GM12801 (cell line): Measurements from ENCODE around the gene TRIM2.

ENCODE experiments used
- TF ChIP-seq, protein P1 (sequence below): IDR thresholded peaks from one replicate; pipeline ENCODE4 v1.5.1; 2011; ENCODE audit warnings: control low read depth; ENCODE audit not compliant: insufficient read length; ENCODE audit errors: extremely low read depth

TRIM2 gene

DNA sequence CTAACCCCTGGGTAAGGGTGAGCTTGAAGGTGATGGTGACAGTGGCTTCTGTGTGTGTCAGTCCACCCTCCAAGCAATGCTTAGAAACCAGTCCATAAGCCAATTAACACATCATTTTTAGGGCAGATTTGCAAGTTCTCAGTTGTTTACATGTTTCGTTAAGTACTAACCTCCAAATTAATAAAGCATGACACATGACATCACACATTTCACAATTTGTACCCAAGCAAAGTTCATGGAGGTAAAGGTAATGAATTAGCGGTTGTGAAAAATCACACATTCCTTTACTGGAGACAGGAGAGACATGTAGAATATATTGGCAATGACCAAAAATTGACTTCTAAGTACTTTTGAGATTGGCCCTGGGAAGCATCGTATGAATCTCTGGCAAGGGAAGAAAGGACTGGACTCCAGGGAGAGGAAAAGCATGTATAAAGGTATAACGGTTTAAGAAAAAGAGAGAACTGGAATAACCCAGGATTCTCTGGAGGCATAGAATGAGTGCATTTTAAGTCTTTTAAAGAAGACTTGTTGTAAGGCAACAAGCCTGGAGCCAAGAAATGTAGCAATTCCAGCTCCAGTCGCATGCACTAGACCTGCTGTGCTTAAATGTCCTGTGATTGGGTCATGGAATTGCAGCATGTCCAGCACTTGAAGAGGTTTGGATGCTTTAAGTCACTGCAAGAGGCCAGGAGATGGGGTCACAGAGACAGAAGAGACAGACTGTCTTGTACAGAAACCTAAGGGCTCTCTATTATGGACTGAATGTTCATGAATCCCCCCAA lies 34.1 kb downstream of the TRIM2 start:
- TF ChIP-seq, protein P1, sequence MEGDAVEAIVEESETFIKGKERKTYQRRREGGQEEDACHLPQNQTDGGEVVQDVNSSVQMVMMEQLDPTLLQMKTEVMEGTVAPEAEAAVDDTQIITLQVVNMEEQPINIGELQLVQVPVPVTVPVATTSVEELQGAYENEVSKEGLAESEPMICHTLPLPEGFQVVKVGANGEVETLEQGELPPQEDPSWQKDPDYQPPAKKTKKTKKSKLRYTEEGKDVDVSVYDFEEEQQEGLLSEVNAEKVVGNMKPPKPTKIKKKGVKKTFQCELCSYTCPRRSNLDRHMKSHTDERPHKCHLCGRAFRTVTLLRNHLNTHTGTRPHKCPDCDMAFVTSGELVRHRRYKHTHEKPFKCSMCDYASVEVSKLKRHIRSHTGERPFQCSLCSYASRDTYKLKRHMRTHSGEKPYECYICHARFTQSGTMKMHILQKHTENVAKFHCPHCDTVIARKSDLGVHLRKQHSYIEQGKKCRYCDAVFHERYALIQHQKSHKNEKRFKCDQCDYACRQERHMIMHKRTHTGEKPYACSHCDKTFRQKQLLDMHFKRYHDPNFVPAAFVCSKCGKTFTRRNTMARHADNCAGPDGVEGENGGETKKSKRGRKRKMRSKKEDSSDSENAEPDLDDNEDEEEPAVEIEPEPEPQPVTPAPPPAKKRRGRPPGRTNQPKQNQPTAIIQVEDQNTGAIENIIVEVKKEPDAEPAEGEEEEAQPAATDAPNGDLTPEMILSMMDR: no peak

DNA sequence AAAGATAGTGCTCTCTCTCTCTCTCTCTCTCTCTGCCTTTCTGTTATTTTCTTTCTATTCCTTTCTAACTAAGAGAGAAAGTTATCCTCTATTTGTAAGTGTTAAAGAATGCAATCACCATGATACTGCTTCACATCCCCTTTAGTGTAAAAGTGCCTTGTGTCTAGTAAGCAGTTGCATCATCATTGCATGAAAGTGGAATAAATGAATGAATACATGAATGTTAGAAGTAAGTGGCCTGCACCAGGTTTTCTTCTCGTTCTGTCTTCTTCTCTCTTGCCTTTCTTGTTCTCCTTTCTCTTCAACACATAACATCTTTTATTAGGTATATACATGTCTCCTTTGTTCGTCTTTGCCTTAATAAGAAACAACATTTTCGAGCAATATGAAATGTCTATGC lies 35.2 kb downstream of the TRIM2 start:
- TF ChIP-seq, protein P1: no peak

DNA sequence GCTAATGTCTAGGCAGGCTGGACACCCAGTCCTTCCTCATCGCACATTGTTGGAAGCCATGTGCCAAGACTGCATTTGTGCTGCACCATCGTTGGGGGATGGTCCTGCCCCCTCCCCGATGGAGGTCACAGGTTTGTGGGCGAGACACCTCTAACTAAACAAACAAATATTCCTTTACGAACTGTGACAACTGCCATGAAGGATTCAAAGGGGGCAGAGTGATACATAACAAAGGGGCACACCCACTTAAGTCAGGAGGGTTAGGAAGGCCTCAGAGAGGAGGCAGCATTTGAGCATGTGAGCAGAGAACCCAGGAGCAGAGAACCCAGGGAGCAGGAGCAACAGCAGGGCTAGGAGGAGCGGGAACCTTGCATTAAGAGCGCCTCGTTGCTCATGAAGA lies 37.1 kb downstream of the TRIM2 start:
- TF ChIP-seq, protein P1: no peak

DNA sequence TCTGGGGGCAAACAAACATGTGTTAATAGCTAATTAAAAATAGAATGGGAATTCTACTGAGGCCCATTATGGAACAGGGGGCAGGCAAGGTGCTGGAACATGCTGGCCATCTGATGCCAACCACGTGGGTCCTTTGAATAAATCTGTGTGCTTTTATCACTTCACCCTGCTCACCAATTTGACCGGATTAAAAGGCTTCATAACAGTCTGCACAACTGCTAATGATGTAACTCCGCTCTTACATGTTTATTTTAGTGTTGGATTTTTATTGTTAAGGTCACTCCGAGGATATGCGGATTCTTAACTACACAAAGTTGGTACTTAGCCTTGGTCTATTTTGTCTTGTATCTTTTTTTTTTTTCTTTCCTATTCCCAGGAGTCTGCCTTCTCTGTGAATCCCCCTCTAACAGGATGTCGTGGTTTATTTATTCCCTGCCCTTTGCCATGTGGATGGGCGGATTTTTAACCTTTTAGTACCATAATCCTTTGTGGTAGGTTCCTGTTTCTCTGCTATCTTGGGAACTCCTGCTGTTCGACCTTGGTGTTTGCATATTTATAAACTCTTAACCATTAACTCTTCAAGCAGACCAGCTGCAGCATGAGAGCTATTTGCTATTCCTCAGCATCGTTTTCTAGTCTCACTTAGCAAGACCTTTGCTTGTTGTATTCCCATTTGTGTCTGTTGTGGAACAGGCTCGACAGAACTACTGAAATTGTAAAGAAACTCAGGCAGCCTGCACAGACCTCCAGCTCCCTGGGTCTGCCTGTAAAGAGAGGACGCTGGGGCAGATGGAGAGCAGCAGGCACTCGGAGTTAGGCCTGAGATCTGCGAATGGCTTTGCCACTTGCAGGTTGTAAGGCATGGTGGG lies 38.0 kb downstream of the TRIM2 start:
- TF ChIP-seq, protein P1: no peak

DNA sequence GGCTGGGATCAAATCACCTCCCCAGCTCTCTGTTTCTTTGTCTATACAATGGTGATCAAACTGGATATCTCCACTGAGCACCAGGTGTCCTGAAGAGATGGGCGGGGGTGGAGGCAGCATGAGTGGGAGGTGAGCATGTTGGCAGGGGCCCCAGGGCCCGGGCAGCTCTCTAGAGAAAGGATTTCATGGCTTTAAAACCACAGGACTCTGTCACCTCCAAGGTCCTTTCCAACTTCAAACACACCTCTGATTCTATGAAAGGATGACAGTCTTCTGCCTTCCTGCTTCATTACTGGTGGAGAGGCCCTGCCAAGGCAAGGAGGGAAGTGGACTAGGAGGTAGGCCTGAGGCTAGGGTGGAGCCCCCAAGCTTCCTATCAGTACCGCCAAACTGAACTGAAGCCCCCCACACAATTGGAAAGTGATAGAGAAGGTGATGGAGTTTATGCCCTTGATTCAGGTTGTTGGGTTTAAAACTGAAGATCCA lies 38.6 kb downstream of the TRIM2 start:
- TF ChIP-seq, protein P1: no peak

DNA sequence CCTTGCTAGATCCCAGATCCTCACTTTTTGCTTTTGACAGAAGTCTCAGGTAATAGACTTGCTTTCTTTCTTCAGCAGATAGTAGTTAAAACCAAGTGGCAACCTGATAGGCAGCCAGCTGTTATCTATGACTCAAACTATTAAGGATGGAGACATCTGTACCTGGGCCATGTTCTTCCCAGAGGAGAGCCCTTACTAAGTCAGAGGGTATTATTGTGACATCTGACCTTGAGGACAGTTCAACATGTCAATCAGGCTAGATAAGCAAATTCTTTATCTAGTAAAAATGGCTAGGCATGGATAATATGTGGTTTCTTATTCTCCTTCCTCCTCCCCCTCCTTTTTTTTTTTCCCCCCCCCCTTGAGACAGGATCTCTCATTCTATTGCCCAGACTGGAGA lies 39.2 kb downstream of the TRIM2 start:
- TF ChIP-seq, protein P1: no peak

DNA sequence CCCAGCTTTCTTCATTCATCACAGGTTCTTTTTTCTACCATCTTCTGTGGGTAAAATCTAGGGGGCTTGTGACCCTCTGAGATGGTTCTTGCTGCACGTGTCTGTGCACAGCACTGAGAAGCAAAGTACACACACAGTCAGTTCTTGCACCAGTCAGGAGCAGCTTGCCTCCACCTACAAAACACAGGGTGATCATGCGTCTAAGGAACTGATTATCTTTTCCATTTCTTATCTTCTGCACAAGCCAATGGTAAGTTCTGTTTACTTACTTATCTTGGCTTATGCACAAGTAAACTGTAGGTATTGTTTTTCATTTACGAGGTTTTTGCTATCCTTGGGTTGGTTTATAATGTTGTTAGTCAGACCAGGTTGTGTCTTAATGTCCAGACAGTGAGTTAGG lies 40.7 kb downstream of the TRIM2 start:
- TF ChIP-seq, protein P1: no peak
